Measurements from ENCODE around the gene TRPM3.

GRCh38 chr9:71052287-71052686, 69.1 kb downstream of the TRPM3 start:
- TF ChIP-seq YY1 (IDR thresholded peaks at IDR 0.05; ENCODE audit: insufficient read depth, insufficient read length), result no peak
- no peak for TF ChIP-seq ZNF274 (IDR thresholded peaks at IDR 0.05; ENCODE audit: low read depth, low read length)

Data from NT2/D1 (cell line).